ENCODE measurements around the gene TOR1AIP2.

Gene TOR1AIP2

DNA sequence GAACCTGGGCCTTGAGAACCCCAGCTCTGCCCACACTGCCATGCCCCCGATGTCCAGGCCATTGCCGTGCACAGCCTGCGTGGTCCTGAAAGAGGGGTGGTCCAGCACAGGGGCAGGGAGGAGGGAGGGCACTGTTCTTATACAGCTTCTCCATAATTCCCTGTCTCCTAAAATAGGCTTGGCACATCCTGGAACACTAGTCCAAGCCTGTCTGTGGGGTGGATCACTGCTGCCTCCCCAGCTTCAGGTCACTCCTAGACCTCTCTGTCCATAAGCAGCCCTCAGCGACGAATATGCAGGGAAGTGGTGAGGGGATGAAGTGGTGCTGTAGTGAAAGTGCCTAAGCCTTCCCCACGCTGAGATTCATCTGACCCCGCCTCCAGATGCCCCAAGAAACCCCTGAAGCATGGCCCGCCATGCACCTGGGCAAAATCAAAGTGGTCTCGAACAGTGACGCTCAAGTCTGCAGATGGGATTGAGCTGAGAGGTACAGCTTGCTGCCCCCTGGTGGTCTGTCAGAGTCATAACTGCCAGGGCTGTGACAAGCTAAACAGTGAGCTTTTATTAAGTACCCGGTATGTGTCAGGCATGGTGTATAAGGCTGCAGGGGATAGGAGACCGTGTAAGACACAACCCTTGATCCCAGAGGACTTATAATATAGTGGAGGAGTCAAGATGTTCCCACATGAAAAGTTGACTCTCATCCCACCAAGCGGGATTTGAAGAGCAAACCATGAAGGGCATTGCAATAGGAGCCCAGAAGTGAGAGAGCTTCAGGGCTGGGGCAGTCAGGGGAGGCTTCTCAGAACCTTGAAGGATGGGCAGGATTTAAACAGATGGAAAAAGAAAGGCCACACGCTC, 67.9 kb downstream of the TOR1AIP2 start:
- H3K4ac ChIP-seq (ENCODE audit: low read depth in 1 of 2, low read length in 2 of 2), result no peak overlapping the region
- peaks cover 45 to 48% of the 10 kb centered on the region in 2 experiments for H3K27me3 ChIP-seq (ENCODE audit: control insufficient read depth in 1 of 2, insufficient read depth in 1 of 2, low read length in 2 of 2)
- H3K9me3 ChIP-seq (ENCODE audit: control insufficient read depth, low read length), result no peaks in the 10 kb centered on the region
- no peak overlapping the region for H3K23ac ChIP-seq (ENCODE audit: low read length in 2 of 2)
- H3K9ac ChIP-seq (ENCODE audit: low read length), result no peak overlapping the region
- no peak overlapping the region for H3K14ac ChIP-seq (ENCODE audit: low read length in 2 of 2)
- no peak overlapping the region for H3K27ac ChIP-seq (ENCODE audit: low read length, poor library complexity, severe bottlenecking)
- no peak overlapping the region for H2BK120ac ChIP-seq (ENCODE audit: low read depth, low read length)
- H4K8ac ChIP-seq (ENCODE audit: low read length), result no peak overlapping the region
- H2BK5ac ChIP-seq (ENCODE audit: low read depth, low read length, poor library complexity, severe bottlenecking), result no peak overlapping the region
- peaks cover 0 to 2% of the 10 kb centered on the region in 2 experiments for H3K36me3 ChIP-seq (ENCODE audit: control insufficient read depth in 1 of 2, insufficient read depth in 2 of 2, low read depth in 1 of 2, low read length in 2 of 2)
- no peaks in the 10 kb centered on the region for H3K79me1 ChIP-seq (replicated peaks; ENCODE audit: low read length, poor library complexity, severe bottlenecking)
- H3K4me3 ChIP-seq (ENCODE audit: insufficient read depth in 1 of 2, low read depth in 1 of 2, low read length in 2 of 2), result no peak overlapping the region
- H2AFZ ChIP-seq (ENCODE audit: low read depth, low read length), result no peak overlapping the region
- H3K4me1 ChIP-seq (ENCODE audit: control insufficient read depth, insufficient read depth, low read depth, low read length), result peaks cover 10% of the 10 kb centered on the region
- no peak overlapping the region for H2BK15ac ChIP-seq (ENCODE audit: low read depth, poor library complexity, severe bottlenecking)
- H3K18ac ChIP-seq (ENCODE audit: low read depth in 1 of 2, low read length in 2 of 2), result no peak overlapping the region
- no peak overlapping the region for H2BK12ac ChIP-seq (ENCODE audit: low read length in 2 of 2)
- H4K91ac ChIP-seq (ENCODE audit: low read length), result no peak overlapping the region
- peak; percentile 72 for DNase-seq
- 35% methylated on average over 10 of the region's 14 CpGs for WGBS
- H3K4me2 ChIP-seq (ENCODE audit: low read length, poor library complexity, severe bottlenecking), result no peak overlapping the region
- no peak overlapping the region for H2AK5ac ChIP-seq (ENCODE audit: low read length, severe bottlenecking)

DNA sequence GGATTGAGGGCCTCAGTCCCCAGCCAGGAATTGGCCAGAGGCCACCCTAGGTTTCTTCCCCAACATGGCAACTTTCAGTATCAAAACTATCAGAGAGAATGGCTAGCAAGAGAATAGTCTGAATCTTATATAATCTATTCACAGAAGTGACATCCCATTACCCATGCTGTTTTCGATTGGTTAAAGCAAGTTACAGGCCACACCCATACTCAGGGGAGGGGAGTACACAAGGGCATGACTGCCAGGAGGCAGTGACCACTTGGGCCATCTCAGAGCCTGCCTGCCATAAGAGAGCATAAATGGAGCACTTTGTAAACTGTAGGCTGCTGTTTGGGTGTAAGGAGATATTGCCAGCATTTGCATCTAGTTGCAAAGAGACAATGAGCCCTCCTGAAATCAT, 69.1 kb downstream of the TOR1AIP2 start:
- no peaks in the 10 kb centered on the region for H3K9me3 ChIP-seq (ENCODE audit: control insufficient read depth, low read length)
- no peak for DNase-seq
- no peak overlapping the region for H2BK15ac ChIP-seq (ENCODE audit: low read depth, poor library complexity, severe bottlenecking)
- H3K18ac ChIP-seq (ENCODE audit: low read depth in 1 of 2, low read length in 2 of 2), result no peak overlapping the region
- H2BK5ac ChIP-seq (ENCODE audit: low read depth, low read length, poor library complexity, severe bottlenecking), result no peak overlapping the region
- no peak overlapping the region for H4K91ac ChIP-seq (ENCODE audit: low read length)
- peaks cover 0 to 2% of the 10 kb centered on the region in 2 experiments for H3K36me3 ChIP-seq (ENCODE audit: control insufficient read depth in 1 of 2, insufficient read depth in 2 of 2, low read depth in 1 of 2, low read length in 2 of 2)
- H2AK5ac ChIP-seq (ENCODE audit: low read length, severe bottlenecking), result no peak overlapping the region
- H3K27ac ChIP-seq (ENCODE audit: low read length, poor library complexity, severe bottlenecking), result no peak overlapping the region
- no peak overlapping the region for H3K4me3 ChIP-seq (ENCODE audit: insufficient read depth in 1 of 2, low read depth in 1 of 2, low read length in 2 of 2)
- H3K4ac ChIP-seq (ENCODE audit: low read depth in 1 of 2, low read length in 2 of 2), result no peak overlapping the region
- no peak overlapping the region for H3K9ac ChIP-seq (ENCODE audit: low read length)
- WGBS, result 93% methylated on average over 1 of the region's 1 CpG
- H2BK12ac ChIP-seq (ENCODE audit: low read length in 2 of 2), result no peak overlapping the region
- H2AFZ ChIP-seq (ENCODE audit: low read depth, low read length), result no peak overlapping the region
- no peak overlapping the region for H3K4me2 ChIP-seq (ENCODE audit: low read length, poor library complexity, severe bottlenecking)
- no peak overlapping the region for H4K8ac ChIP-seq (ENCODE audit: low read length)
- H3K4me1 ChIP-seq (ENCODE audit: control insufficient read depth, insufficient read depth, low read depth, low read length), result peaks cover 5% of the 10 kb centered on the region
- no peaks in the 10 kb centered on the region for H3K79me1 ChIP-seq (replicated peaks; ENCODE audit: low read length, poor library complexity, severe bottlenecking)
- no peak overlapping the region for H3K14ac ChIP-seq (ENCODE audit: low read length in 2 of 2)
- peaks cover 40 to 43% of the 10 kb centered on the region in 2 experiments for H3K27me3 ChIP-seq (ENCODE audit: control insufficient read depth in 1 of 2, insufficient read depth in 1 of 2, low read length in 2 of 2)
- H2BK120ac ChIP-seq (ENCODE audit: low read depth, low read length), result no peak overlapping the region
- H3K23ac ChIP-seq (ENCODE audit: low read length in 2 of 2), result no peak overlapping the region

DNA sequence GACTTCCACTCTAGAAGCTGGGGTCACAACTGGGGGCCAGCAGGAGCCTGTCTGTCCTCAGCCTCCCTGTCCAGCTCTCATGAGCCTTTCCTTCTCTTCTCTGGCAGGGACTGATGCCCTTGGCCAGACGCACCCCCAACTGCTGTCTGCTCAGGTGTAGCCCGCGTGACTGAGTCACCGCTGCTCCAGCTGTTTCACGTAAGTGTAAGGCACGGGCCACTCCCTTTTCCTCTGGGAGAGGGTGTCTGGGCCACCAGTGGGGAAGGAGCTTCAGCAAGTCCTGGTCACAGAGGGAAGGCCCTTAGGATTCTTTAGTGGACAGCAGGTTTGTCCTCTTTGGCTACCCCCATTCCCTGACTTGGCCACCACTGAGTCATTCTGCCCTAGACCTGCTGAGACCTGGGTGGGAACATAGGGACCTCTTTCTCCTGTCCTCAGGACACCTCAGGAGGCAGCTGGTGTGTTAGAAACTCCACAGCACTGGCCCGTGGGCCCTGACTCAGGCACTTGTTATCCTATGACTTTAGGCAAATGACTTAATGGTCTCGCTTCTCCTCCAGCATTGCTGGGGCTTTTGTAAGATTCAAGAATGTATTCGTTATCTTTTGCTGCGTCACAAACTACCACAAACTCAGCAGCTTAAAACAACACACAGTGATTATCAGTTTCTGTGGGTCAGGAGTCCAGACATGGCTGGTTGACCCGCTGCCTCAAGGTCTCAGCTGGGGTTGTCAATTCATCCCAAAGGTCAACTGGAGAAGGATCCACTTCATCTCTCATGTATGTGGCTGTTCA, 69.7 kb downstream of the TOR1AIP2 start:
- Histone ChIP-seq H2BK15ac (ENCODE audit: low read depth, poor library complexity, severe bottlenecking) (no peak overlapping the region), H3K4me2 (ENCODE audit: low read length, poor library complexity, severe bottlenecking) (no peak overlapping the region), H3K36me3 (ENCODE audit: control insufficient read depth in 1 of 2, insufficient read depth in 2 of 2, low read depth in 1 of 2, low read length in 2 of 2) (peaks cover 0 to 2% of the 10 kb centered on the region in 2 experiments), H2BK12ac (ENCODE audit: low read length in 2 of 2) (no peak overlapping the region), H3K4me1 (ENCODE audit: control insufficient read depth, insufficient read depth, low read depth, low read length) (peaks cover 5% of the 10 kb centered on the region), H4K91ac (ENCODE audit: low read length) (no peak overlapping the region), H3K18ac (ENCODE audit: low read depth in 1 of 2, low read length in 2 of 2) (no peak overlapping the region), H4K8ac (ENCODE audit: low read length) (no peak overlapping the region), H3K27me3 (ENCODE audit: control insufficient read depth in 1 of 2, insufficient read depth in 1 of 2, low read length in 2 of 2) (peaks cover 37 to 40% of the 10 kb centered on the region in 2 experiments), H3K14ac (ENCODE audit: low read length in 2 of 2) (no peak overlapping the region), H2BK5ac (ENCODE audit: low read depth, low read length, poor library complexity, severe bottlenecking) (no peak overlapping the region), H3K23ac (ENCODE audit: low read length in 2 of 2) (no peak overlapping the region), H2AFZ (ENCODE audit: low read depth, low read length) (no peak overlapping the region), H3K4ac (ENCODE audit: low read depth in 1 of 2, low read length in 2 of 2) (no peak overlapping the region), H2BK120ac (ENCODE audit: low read depth, low read length) (no peak overlapping the region), H2AK5ac (ENCODE audit: low read length, severe bottlenecking) (no peak overlapping the region), H3K9ac (ENCODE audit: low read length) (no peak overlapping the region), H3K27ac (ENCODE audit: low read length, poor library complexity, severe bottlenecking) (no peak overlapping the region), H3K79me1 (replicated peaks; ENCODE audit: low read length, poor library complexity, severe bottlenecking) (no peaks in the 10 kb centered on the region), H3K9me3 (ENCODE audit: control insufficient read depth, low read length) (no peaks in the 10 kb centered on the region), H3K4me3 (ENCODE audit: insufficient read depth in 1 of 2, low read depth in 1 of 2, low read length in 2 of 2) (no peak overlapping the region)
- WGBS, result 66% methylated on average over 11 of the region's 11 CpGs
- DNase-seq, result peak; percentile 87

DNA sequence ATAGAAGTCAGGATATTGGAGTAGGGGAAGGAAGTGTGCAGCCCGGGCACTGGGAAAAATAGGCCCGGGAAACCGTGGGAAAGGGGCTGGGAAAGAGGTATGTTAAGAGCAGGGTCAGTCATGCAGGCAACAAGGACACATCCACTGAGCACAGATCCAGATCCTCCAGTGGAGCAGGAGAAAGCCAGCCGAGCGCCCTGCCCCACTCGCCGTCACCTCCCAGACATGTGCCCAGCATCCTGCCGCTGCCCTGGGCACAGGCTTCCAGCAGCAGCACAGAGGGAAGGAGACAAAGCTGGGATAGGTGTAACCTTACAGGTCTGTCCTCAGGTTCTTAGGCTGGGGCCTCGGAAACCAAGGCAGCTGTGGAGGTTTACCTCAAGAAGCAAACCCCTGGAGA, 70.3 kb downstream of the TOR1AIP2 start:
- Histone ChIP-seq H2BK15ac (ENCODE audit: low read depth, poor library complexity, severe bottlenecking) (no peak overlapping the region), H3K4me1 (ENCODE audit: control insufficient read depth, insufficient read depth, low read depth, low read length) (peaks cover 5% of the 10 kb centered on the region), H3K4me3 (ENCODE audit: insufficient read depth in 1 of 2, low read depth in 1 of 2, low read length in 2 of 2) (no peak overlapping the region), H4K8ac (ENCODE audit: low read length) (no peak overlapping the region), H3K4me2 (ENCODE audit: low read length, poor library complexity, severe bottlenecking) (no peak overlapping the region), H3K14ac (ENCODE audit: low read length in 2 of 2) (peak overlapping the region in 1 of 2 experiments; percentile 76), H3K18ac (ENCODE audit: low read depth in 1 of 2, low read length in 2 of 2) (no peak overlapping the region), H3K27me3 (ENCODE audit: control insufficient read depth in 1 of 2, insufficient read depth in 1 of 2, low read length in 2 of 2) (peaks cover 37 to 40% of the 10 kb centered on the region in 2 experiments), H3K79me1 (replicated peaks; ENCODE audit: low read length, poor library complexity, severe bottlenecking) (no peaks in the 10 kb centered on the region), H2AFZ (ENCODE audit: low read depth, low read length) (no peak overlapping the region), H2AK5ac (ENCODE audit: low read length, severe bottlenecking) (no peak overlapping the region), H2BK120ac (ENCODE audit: low read depth, low read length) (no peak overlapping the region), H3K9me3 (ENCODE audit: control insufficient read depth, low read length) (no peaks in the 10 kb centered on the region), H3K9ac (ENCODE audit: low read length) (no peak overlapping the region), H2BK5ac (ENCODE audit: low read depth, low read length, poor library complexity, severe bottlenecking) (no peak overlapping the region), H3K36me3 (ENCODE audit: control insufficient read depth in 1 of 2, insufficient read depth in 2 of 2, low read depth in 1 of 2, low read length in 2 of 2) (peaks cover 0 to 2% of the 10 kb centered on the region in 2 experiments), H3K23ac (ENCODE audit: low read length in 2 of 2) (no peak overlapping the region), H2BK12ac (ENCODE audit: low read length in 2 of 2) (no peak overlapping the region), H4K91ac (ENCODE audit: low read length) (no peak overlapping the region), H3K27ac (ENCODE audit: low read length, poor library complexity, severe bottlenecking) (no peak overlapping the region), H3K4ac (ENCODE audit: low read depth in 1 of 2, low read length in 2 of 2) (no peak overlapping the region)
- no peak for DNase-seq
- WGBS, result 94% methylated on average over 9 of the region's 9 CpGs

Data from mesenchymal stem cell (in vitro differentiated cells and primary cell).